ENCODE measurements around the gene DACT2. TPM values are rescaled to one million over a fixed set of nuclear protein-coding genes. Genes with fewer than 3 reads are reported as not detected.

DACT2 gene
- total RNA-seq, 4 donors from 2014 or later, result 0.24 TPM; not detected in 3

DNA sequence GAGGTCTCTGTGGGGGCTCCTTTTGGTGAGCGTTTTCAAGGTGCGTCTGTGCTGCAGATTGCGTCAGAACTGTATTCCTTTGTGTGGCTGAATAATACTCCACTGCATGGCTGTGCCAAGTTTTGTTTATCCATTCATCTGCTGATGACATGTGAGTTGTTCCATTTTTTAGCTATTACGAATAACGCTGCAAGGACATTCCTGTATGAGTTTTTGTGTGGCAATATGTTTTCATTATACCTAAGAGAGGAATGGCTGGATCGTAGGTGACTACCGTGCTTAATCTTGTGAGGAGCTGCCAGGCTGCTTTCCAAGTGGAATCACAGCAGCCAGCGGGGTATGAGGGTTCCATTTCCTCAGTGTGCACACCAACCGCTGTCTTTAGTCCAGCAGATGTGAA, 1.1 kb upstream of the DACT2 start:
- H3K27me3 ChIP-seq, result peaks cover 20 to 33% (median 28%) of the 10 kb centered on the region in 3 donors
- TF ChIP-seq, protein P1, sequence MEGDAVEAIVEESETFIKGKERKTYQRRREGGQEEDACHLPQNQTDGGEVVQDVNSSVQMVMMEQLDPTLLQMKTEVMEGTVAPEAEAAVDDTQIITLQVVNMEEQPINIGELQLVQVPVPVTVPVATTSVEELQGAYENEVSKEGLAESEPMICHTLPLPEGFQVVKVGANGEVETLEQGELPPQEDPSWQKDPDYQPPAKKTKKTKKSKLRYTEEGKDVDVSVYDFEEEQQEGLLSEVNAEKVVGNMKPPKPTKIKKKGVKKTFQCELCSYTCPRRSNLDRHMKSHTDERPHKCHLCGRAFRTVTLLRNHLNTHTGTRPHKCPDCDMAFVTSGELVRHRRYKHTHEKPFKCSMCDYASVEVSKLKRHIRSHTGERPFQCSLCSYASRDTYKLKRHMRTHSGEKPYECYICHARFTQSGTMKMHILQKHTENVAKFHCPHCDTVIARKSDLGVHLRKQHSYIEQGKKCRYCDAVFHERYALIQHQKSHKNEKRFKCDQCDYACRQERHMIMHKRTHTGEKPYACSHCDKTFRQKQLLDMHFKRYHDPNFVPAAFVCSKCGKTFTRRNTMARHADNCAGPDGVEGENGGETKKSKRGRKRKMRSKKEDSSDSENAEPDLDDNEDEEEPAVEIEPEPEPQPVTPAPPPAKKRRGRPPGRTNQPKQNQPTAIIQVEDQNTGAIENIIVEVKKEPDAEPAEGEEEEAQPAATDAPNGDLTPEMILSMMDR (IDR thresholded peaks at IDR 0.05 in 4 of 5, conservative IDR thresholded peaks at IDR 0.05 in 1 of 5), result no peak
- no peak for TF ChIP-seq POLR2A (IDR thresholded peaks at IDR 0.05)
- in situ Hi-C loops (cut with MboI; ENCODE audit: low sequenced_read_pairs in 4 of 4), result no loop called here

DNA sequence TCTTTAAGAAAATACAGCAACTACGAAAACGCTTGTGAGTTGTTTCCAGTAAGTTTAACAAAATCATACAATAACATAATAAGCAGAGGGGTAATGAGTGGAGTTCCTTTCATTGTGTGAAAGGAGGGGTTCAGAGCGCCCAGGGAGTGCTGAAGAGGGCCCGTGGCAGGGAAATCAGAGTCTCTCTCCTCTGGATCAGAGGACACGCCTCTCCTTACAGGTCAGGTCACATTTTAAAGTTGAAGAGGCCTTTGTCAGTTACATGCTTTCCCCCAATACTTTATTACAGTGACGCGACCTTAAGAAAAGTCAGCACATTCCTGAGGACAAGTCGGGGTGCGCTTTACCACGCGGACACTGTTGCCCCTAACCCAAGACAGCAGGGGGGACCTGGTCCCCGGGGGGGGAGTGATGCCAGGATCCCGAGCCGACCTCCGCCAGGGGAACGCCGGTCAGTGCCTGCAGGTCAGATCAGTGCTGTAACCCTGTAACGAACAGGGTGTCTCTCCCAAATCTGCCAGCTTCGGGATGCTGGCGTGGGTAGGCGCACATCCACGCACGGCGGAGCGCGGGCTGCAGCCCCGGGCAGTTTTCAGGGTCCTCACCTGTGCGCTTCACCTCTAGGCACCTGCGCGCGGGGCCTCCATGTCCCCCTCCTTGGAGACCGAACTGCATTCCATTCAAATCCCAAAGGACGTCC, 848 bp downstream of the DACT2 start:
- in situ Hi-C loops (cut with MboI; ENCODE audit: low sequenced_read_pairs in 4 of 4) (no loop called here), intact Hi-C loops (cut with DNase I; ENCODE audit: low total_unique reads) (no loop called here)
- TF ChIP-seq POLR2A (IDR thresholded peaks at IDR 0.05), result no peak
- TF ChIP-seq, protein P1 (IDR thresholded peaks at IDR 0.05 in 4 of 5, conservative IDR thresholded peaks at IDR 0.05 in 1 of 5), result no peak
- ATAC-seq (no peak), DNase-seq (no peak)
- Histone ChIP-seq H3K4me1 (no peaks in the 10 kb centered on the region), H3K27me3 (peaks cover 20 to 35% (median 33%) of the 10 kb centered on the region in 3 donors), H3K36me3 (no peaks in the 10 kb centered on the region), H3K27ac (no peak overlapping the region), H3K9me3 (no peaks in the 10 kb centered on the region), H3K4me3 (no peak overlapping the region)

More for the DNA sequence above, 1.1 kb upstream of the DACT2 start:
- H3K4me1 ChIP-seq, result no peaks in the 10 kb centered on the region
- intact Hi-C loops (cut with DNase I; ENCODE audit: low total_unique reads), result no loop called here
- DNase-seq (no peak), ATAC-seq (no peak)
- H3K27ac ChIP-seq, result no peak overlapping the region
- H3K9me3 ChIP-seq, result no peaks in the 10 kb centered on the region
- H3K4me3 ChIP-seq, result no peak overlapping the region
- no peaks in the 10 kb centered on the region for H3K36me3 ChIP-seq

DNA sequence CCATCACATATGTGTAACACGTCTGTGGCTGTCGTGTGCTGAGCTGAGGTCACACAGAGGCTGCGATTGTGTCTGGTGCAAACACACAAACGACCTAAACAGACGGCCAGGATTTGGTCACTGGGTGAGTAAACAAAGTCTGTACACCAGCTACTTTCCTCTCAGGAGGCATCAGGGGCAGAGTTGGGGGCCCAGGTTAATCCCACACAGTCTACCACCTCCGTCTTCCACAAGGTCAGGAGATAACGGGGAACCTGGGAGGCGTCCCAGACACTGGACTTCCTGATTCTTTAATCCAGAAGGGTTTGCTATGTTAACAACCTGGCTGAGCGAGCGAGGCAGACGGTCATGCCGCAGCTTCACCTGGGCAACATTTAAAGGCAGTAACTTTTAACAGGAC, 1.5 kb downstream of the DACT2 start:
- TF ChIP-seq POLR2A (IDR thresholded peaks at IDR 0.05), result no peak
- TF ChIP-seq, protein P1 (IDR thresholded peaks at IDR 0.05 in 4 of 5, conservative IDR thresholded peaks at IDR 0.05 in 1 of 5), result no peak

DNA sequence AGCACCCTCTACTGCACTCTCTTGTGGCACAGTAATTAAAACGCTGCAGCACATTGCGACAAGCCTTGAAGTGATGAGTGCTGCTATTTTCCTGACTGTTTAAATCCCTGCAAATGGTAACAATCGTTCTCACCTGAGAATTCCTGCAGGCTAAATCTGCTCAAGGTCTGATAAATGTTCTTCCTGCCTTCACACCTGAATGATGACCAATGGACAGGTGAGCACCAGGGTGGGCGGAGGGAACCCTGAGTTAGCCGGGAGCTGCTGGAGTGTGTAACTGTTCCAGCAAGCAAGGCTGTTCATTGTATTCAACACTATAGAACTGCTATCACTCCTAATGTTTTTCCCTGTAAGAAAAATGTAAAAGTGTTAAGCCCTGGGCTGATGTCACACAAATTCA, 4.0 kb downstream of the DACT2 start:
- Histone ChIP-seq H3K36me3 (no peaks in the 10 kb centered on the region), H3K27ac (no peak overlapping the region), H3K9me3 (no peaks in the 10 kb centered on the region), H3K4me3 (no peak overlapping the region), H3K4me1 (no peaks in the 10 kb centered on the region), H3K27me3 (peaks cover 9 to 17% (median 11%) of the 10 kb centered on the region in 3 donors)
- TF ChIP-seq, protein P1 (IDR thresholded peaks at IDR 0.05 in 4 of 5, conservative IDR thresholded peaks at IDR 0.05 in 1 of 5), result no peak
- no peak for TF ChIP-seq POLR2A (IDR thresholded peaks at IDR 0.05)
- no peak for ATAC-seq
- DNase-seq, result no peak
- intact Hi-C loops (cut with DNase I; ENCODE audit: low total_unique reads), result no loop called here
- in situ Hi-C loops (cut with MboI; ENCODE audit: low sequenced_read_pairs in 4 of 4), result no loop called here

More for the DNA sequence above, 1.5 kb downstream of the DACT2 start:
- in situ Hi-C loops (cut with MboI; ENCODE audit: low sequenced_read_pairs in 4 of 4) (no loop called here), intact Hi-C loops (cut with DNase I; ENCODE audit: low total_unique reads) (no loop called here)
- Histone ChIP-seq H3K27me3 (peaks cover 20 to 37% (median 28%) of the 10 kb centered on the region in 3 donors), H3K36me3 (no peaks in the 10 kb centered on the region), H3K9me3 (no peaks in the 10 kb centered on the region), H3K27ac (no peak overlapping the region), H3K4me3 (no peak overlapping the region), H3K4me1 (no peaks in the 10 kb centered on the region)
- ATAC-seq (no peak), DNase-seq (no peak)

Measured in gastrocnemius medialis (tissue), 4 donors.